ENCODE results near the gene KRT72.

KRT72 gene

GRCh38 chr12:52645120-52645761, 44.0 kb upstream of the KRT72 start:
- H3K27ac ChIP-seq = no peak overlapping the region
- TF ChIP-seq CTCF (conservative IDR thresholded peaks at IDR 0.05) (no peak), ZFX (IDR thresholded peaks at IDR 0.05) (no peak)

DNA sequence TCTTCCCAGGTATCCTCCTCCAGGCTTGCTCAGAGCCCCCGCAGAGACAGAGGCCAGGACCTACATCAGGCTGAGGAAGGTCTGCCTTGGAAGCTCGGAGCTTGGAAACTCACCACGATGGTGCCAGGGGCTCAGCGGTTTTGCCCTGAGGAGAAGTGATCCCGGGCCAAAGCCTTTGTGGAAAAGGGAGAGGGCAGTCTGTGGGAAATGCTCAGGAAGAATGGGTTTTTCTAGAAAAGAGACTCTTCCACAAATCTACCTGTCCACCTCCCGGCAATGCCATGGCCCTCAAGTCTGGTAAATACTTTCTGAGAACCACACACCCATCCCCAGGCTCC, 42.8 kb upstream of the KRT72 start:
- no peak overlapping the region for H3K27ac ChIP-seq
- TF ChIP-seq CTCF (conservative IDR thresholded peaks at IDR 0.05) (no peak), ZFX (IDR thresholded peaks at IDR 0.05) (no peak)

GRCh38 chr12:52643233-52644077, 42.2 kb upstream of the KRT72 start:
- TF ChIP-seq CTCF (conservative IDR thresholded peaks at IDR 0.05) (no peak), ZFX (IDR thresholded peaks at IDR 0.05) (no peak)
- H3K27ac ChIP-seq = no peak overlapping the region

- no peak overlapping the region for H3K27ac ChIP-seq
- TF ChIP-seq CTCF (conservative IDR thresholded peaks at IDR 0.05) (no peak), ZFX (IDR thresholded peaks at IDR 0.05) (no peak)
Observed at GRCh38 chr12:52641468-52641867, 40.2 kb upstream of the KRT72 start.

DNA sequence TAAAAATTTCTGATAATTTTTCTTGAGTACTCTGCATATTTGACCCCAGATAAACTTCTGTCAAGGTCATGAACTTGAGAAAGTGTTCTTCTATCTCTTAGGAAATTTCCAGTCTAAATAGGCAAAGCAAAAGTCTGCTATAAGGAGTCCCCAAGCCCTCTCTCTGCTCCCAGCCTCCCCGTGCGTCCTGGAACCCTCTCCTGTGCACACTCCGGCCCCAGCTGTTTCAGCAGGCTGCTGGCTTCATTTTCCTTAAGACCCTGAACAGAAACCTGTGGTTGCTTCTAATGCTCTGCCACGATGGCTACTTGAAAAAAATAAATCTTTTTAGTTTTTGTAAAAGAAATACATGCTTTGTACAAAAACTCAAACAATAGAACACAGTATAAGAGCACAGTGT, 36.0 kb upstream of the KRT72 start:
- H3K27ac ChIP-seq = no peak overlapping the region
- TF ChIP-seq CTCF (conservative IDR thresholded peaks at IDR 0.05) (no peak), ZFX (IDR thresholded peaks at IDR 0.05) (no peak)

- no peak overlapping the region for H3K27ac ChIP-seq
- TF ChIP-seq ZFX (IDR thresholded peaks at IDR 0.05) (no peak), CTCF (conservative IDR thresholded peaks at IDR 0.05) (no peak)
Observed at GRCh38 chr12:52636592-52637258, 35.5 kb upstream of the KRT72 start.

- no peak overlapping the region for H3K27ac ChIP-seq
- no peak for TF ChIP-seq CTCF (conservative IDR thresholded peaks at IDR 0.05)
- TF ChIP-seq ZFX (IDR thresholded peaks at IDR 0.05) = no peak
Observed at GRCh38 chr12:52636189-52636588, 34.9 kb upstream of the KRT72 start.
